PC-9 (cell line): ENCODE measurements around the gene PTGR3. TPM values are rescaled to one million over a fixed set of nuclear protein-coding genes. Genes with fewer than 3 reads are reported as not detected.

Experiments used
- BruUV-seq: library from RNA; stranded (reverse); fragments of 400-500 nt; replicated peaks from 2 replicates; lab custom pipeline; 2021; lab: Mats Ljungman, UMichigan
- CTCF ChIA-PET: fragments of 300-600 bp; sonication (Branson Sonifier 250); formaldehyde crosslinking; loops from one replicate; lab custom pipeline; 2022; ENCODE audit warnings: antibody characterized with exemption; lab: Charles Lee
- POLR2A ChIA-PET: fragments of 300-600 bp; sonication (Branson Sonifier 250); formaldehyde crosslinking; loops from one replicate; lab custom pipeline; 2022; ENCODE audit warnings: antibody characterized with exemption; ENCODE audit not compliant: unreplicated experiment; lab: Charles Lee
- DNase-seq, 2 experiments: peaks; one replicate each; pipeline versions ENCODE4 v3.0.0 to v3.0.0-alpha.2; 2015 to 2022; ENCODE audit warnings: mixed read lengths in 1 of 2
- H2AFZ ChIP-seq: fragments of 200-600 bp; sonication (generic); 2 replicates; pipeline ENCODE4 v1.8.1; 2017; ENCODE audit warnings: antibody characterized with exemption
- H3F3A ChIP-seq: fragments of 200-600 bp; sonication (generic); 2 replicates; pipeline ENCODE4 v1.8.1; 2017; ENCODE audit warnings: antibody characterized with exemption, mild to moderate bottlenecking, low read depth; ENCODE audit not compliant: insufficient read depth
- H3K27ac ChIP-seq: fragments of 200-600 bp; sonication (generic); 2 replicates; pipeline ENCODE4 v1.6.1; 2016; ENCODE audit warnings: mixed run types
- H3K27me3 ChIP-seq: fragments of 200-600 bp; sonication (generic); 2 replicates; pipeline ENCODE4 v1.6.1; 2016; ENCODE audit warnings: low read depth, mixed run types; ENCODE audit not compliant: insufficient read depth
- H3K36me3 ChIP-seq: fragments of 200-600 bp; sonication (generic); 2 replicates; pipeline ENCODE4 v1.6.1; 2016; ENCODE audit warnings: low read depth, mixed run types
- H3K4me1 ChIP-seq: fragments of 200-600 bp; sonication (generic); replicated peaks from 2 replicates; pipeline ENCODE4 v1.6.1; 2016; ENCODE audit warnings: mixed run types; ENCODE audit not compliant: insufficient read depth
- H3K4me2 ChIP-seq: fragments of 200-600 bp; sonication (generic); 2 replicates; pipeline ENCODE4 v1.6.1; 2017; ENCODE audit warnings: mixed run types
- H3K4me3 ChIP-seq: fragments of 200-600 bp; sonication (generic); 2 replicates; pipeline ENCODE4 v1.6.1; 2016; ENCODE audit warnings: mixed run types
- H3K79me2 ChIP-seq: fragments of 200-600 bp; sonication (generic); 2 replicates; pipeline ENCODE4 v1.6.1; 2017; ENCODE audit warnings: low read depth, mixed run types
- H3K9me2 ChIP-seq: fragments of 200-600 bp; sonication (generic); 2 replicates; pipeline ENCODE4 v1.8.1; 2017; ENCODE audit warnings: mild to moderate bottlenecking; ENCODE audit not compliant: insufficient read depth
- H3K9me3 ChIP-seq: fragments of 200-600 bp; sonication (generic); 2 replicates; pipeline ENCODE4 v1.8.1; 2016; ENCODE audit warnings: low read depth; ENCODE audit not compliant: insufficient read depth
- H4K20me1 ChIP-seq: fragments of 200-600 bp; sonication (generic); 2 replicates; pipeline ENCODE4 v1.8.1; 2017; ENCODE audit not compliant: insufficient read depth
- EZH2 ChIP-seq: fragments of 200-600 bp; sonication (generic); IDR thresholded peaks from 2 replicates; pipeline ENCODE4 v1.8.0; 2017; ENCODE audit warnings: antibody characterized with exemption, low read depth
- intact Hi-C: fragments of 100-400 bp; cut with micrococcal nuclease; formaldehyde crosslinking; loops from one replicate; pipeline ENCODE4 v1.10.0; 2022; ENCODE audit not compliant: unreplicated experiment
- total RNA-seq: library from RNA; stranded (reverse); gene quantifications from 2 replicates; pipeline ENCODE4 v1.2.3, GENCODE V29; 2021
- TF ChIP-seq, protein P1 (sequence below): fragments of 200-600 bp; sonication (generic); conservative IDR thresholded peaks from 2 replicates; pipeline ENCODE4 v1.6.1; 2017; ENCODE audit warnings: mixed run types, antibody characterized with exemption, mild to moderate bottlenecking, moderate library complexity

Gene PTGR3
- total RNA-seq, 1 experiment from 2014 or later, result 38.4 TPM

- TF ChIP-seq, protein P1, sequence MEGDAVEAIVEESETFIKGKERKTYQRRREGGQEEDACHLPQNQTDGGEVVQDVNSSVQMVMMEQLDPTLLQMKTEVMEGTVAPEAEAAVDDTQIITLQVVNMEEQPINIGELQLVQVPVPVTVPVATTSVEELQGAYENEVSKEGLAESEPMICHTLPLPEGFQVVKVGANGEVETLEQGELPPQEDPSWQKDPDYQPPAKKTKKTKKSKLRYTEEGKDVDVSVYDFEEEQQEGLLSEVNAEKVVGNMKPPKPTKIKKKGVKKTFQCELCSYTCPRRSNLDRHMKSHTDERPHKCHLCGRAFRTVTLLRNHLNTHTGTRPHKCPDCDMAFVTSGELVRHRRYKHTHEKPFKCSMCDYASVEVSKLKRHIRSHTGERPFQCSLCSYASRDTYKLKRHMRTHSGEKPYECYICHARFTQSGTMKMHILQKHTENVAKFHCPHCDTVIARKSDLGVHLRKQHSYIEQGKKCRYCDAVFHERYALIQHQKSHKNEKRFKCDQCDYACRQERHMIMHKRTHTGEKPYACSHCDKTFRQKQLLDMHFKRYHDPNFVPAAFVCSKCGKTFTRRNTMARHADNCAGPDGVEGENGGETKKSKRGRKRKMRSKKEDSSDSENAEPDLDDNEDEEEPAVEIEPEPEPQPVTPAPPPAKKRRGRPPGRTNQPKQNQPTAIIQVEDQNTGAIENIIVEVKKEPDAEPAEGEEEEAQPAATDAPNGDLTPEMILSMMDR, result no peak
- TF ChIP-seq EZH2, result no peak
- no peaks in the 10 kb centered on the region for H3K9me3 ChIP-seq
- no peak for DNase-seq
- no peaks in the 10 kb centered on the region for H3K4me1 ChIP-seq
- H3K36me3 ChIP-seq, result no peaks in the 10 kb centered on the region
- H3K9me2 ChIP-seq, result no peaks in the 10 kb centered on the region
- H2AFZ ChIP-seq, result no peak overlapping the region
- intact Hi-C loops, result no loop called here
- H3K4me2 ChIP-seq, result no peak overlapping the region
- no TSS peak for BruUV-seq
- H3K27ac ChIP-seq, result no peak overlapping the region
- ChIA-PET CTCF (no interaction called here), POLR2A (interaction anchor here (0.7 kb wide), 1 partner anchor 11 kb away, joined by 10 read pairs; the partner anchor contains the start of gene PTGR3)
- H3F3A ChIP-seq, result no peaks in the 10 kb centered on the region
- H3K4me3 ChIP-seq, result no peak overlapping the region
- H3K27me3 ChIP-seq, result no peaks in the 10 kb centered on the region
- no peaks in the 10 kb centered on the region for H4K20me1 ChIP-seq
- no peaks in the 10 kb centered on the region for H3K79me2 ChIP-seq
Measured at GRCh38 chr18:75219745-75220375, 10.9 kb upstream of the PTGR3 start.

- no peak for TF ChIP-seq EZH2
- TF ChIP-seq, protein P1, result no peak
- H3K9me2 ChIP-seq, result no peaks in the 10 kb centered on the region
- H3K4me3 ChIP-seq, result no peak overlapping the region
- H4K20me1 ChIP-seq, result no peaks in the 10 kb centered on the region
- ChIA-PET POLR2A (no interaction called here), CTCF (no interaction called here)
- no peak overlapping the region for H3K4me2 ChIP-seq
- peaks cover 8% of the 10 kb centered on the region; the same call in 1 of the 2 replicates for H3K4me1 ChIP-seq
- H3K79me2 ChIP-seq, result no peaks in the 10 kb centered on the region
- intact Hi-C loops, result no loop called here
- no peaks in the 10 kb centered on the region for H3K27me3 ChIP-seq
- no peak overlapping the region for H3K27ac ChIP-seq
- no TSS peak for BruUV-seq
- no peak for DNase-seq
- no peaks in the 10 kb centered on the region for H3K36me3 ChIP-seq
- H3K9me3 ChIP-seq, result no peaks in the 10 kb centered on the region
- H2AFZ ChIP-seq, result no peak overlapping the region
- H3F3A ChIP-seq, result peaks cover 4% of the 10 kb centered on the region; the same call in 1 of the 2 replicates
Measured at GRCh38 chr18:75218065-75218923, 9.4 kb upstream of the PTGR3 start.

DNA sequence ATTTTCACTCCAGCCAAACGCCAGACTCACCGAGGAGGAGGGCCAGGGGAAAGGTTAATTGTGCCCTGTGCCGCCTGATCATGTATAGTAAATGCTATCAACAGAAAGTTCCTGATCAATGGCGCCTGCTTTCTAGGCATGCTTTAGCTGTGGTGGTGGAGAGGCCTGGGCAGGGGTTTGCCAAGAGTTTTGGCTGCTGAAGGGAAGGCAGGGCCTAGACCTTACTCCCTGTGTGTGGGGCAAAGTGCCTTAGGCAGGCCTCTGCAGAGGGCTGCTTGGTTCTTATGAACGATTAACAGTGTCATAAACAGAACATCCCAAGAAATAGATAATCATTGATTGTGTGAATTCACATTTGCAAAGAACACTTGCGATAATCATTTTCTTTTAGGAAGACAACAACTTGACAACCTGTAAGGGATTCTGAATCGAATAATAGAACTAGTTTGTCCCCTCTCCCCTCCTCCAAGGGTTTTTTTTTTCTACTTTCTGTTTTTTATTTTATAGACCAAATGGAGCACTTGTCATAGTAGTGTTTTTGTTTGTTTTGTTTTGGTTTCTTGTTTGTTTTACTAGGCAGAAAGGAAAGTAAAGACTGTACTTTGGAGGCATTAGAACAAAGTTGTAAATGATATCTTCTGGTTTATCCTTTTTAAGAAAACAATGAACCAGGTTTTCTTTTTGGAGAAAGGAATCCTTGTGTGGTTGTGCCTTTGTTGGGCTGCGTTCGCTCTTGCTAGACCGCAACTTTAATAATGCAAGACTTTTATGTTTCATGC, 8.2 kb upstream of the PTGR3 start:
- Histone ChIP-seq H3K4me2 (no peak overlapping the region), H3K9me3 (no peaks in the 10 kb centered on the region), H3K27me3 (no peaks in the 10 kb centered on the region), H3K4me1 (peaks cover 19% of the 10 kb centered on the region), H3K4me3 (no peak overlapping the region), H2AFZ (no peak overlapping the region), H4K20me1 (no peaks in the 10 kb centered on the region), H3F3A (peaks cover 16% of the 10 kb centered on the region), H3K9me2 (no peaks in the 10 kb centered on the region), H3K79me2 (no peaks in the 10 kb centered on the region), H3K36me3 (no peaks in the 10 kb centered on the region), H3K27ac (no peak overlapping the region)
- no TSS peak for BruUV-seq
- POLR2A ChIA-PET, result no interaction called here
- CTCF ChIA-PET, result no interaction called here
- intact Hi-C loops, result no loop called here
- no peak for TF ChIP-seq EZH2
- TF ChIP-seq, protein P1, result no peak
- DNase-seq, result no peak
